ENCODE data around the gene KLF16.

The KLF16 gene

GRCh38 chr19:1861599-1862031, 1.8 kb downstream of the KLF16 start:
- Mint-ChIP-seq H3K9me3 (no peaks in the 10 kb centered on the region), H3K4me1 (peaks cover 20% of the 10 kb centered on the region), H3K36me3 (ENCODE audit: low read depth) (no peaks in the 10 kb centered on the region), H3K27ac (peak overlapping the region; percentile 7 to 69 (median 32)), H3K27me3 (ENCODE audit: low read depth) (peaks cover 10% of the 10 kb centered on the region), H3K4me3 (peak overlapping the region; percentile 85 to 91 (median 88))
- TF ChIP-seq, protein P1, sequence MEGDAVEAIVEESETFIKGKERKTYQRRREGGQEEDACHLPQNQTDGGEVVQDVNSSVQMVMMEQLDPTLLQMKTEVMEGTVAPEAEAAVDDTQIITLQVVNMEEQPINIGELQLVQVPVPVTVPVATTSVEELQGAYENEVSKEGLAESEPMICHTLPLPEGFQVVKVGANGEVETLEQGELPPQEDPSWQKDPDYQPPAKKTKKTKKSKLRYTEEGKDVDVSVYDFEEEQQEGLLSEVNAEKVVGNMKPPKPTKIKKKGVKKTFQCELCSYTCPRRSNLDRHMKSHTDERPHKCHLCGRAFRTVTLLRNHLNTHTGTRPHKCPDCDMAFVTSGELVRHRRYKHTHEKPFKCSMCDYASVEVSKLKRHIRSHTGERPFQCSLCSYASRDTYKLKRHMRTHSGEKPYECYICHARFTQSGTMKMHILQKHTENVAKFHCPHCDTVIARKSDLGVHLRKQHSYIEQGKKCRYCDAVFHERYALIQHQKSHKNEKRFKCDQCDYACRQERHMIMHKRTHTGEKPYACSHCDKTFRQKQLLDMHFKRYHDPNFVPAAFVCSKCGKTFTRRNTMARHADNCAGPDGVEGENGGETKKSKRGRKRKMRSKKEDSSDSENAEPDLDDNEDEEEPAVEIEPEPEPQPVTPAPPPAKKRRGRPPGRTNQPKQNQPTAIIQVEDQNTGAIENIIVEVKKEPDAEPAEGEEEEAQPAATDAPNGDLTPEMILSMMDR (IDR thresholded peaks at IDR 0.05; ENCODE audit: unreplicated experiment in 3 of 3) = no peak

DNA sequence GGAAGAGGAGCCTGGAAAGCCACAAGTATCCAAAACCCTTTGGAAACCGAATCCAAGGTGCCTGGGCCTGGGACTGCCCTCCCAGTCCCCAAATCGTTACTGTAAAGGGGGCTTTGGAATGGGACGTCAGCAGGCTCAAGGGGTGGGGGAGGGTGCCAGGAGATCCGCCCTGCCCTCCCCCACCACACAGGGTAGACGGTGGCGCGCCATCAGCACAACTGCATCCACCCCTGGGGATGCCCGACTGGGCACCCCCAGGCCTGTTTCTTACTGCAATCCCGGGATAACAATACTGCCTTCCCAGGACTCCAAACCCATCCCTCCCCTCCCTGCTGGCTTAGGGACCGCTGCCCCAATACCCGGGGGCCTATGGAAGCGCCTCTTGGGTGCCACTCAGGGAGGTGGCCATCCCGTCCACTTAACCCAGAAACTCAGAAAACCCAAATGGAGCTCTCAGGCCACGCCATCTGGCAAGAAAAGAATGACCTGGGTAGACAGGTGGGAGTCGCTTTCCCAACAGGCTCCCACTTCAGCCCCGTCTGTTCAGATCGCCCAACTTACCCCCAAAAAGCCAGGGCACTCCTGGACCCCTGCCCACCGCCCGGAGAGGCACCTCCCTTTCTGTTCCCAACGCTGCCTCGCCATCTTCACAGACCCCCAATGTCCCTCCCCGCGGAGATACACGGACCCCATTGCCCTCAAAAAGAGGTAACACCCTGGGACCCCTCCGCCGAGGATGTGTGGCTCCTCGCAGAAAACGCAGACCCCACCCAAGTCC, 2.4 kb downstream of the KLF16 start:
- TF ChIP-seq, protein P1 (IDR thresholded peaks at IDR 0.05; ENCODE audit: unreplicated experiment in 3 of 3) = no peak
- H3K27ac Mint-ChIP-seq = peak overlapping the region in 2 of 3 experiments; percentile 7 to 33
- peak overlapping the region; percentile 85 to 91 (median 88) for H3K4me3 Mint-ChIP-seq
- H3K9me3 Mint-ChIP-seq = no peaks in the 10 kb centered on the region
- H3K4me1 Mint-ChIP-seq = peaks cover 20% of the 10 kb centered on the region
- H3K27me3 Mint-ChIP-seq (ENCODE audit: low read depth) = peaks cover 10% of the 10 kb centered on the region
- no peaks in the 10 kb centered on the region for H3K36me3 Mint-ChIP-seq (ENCODE audit: low read depth)

DNA sequence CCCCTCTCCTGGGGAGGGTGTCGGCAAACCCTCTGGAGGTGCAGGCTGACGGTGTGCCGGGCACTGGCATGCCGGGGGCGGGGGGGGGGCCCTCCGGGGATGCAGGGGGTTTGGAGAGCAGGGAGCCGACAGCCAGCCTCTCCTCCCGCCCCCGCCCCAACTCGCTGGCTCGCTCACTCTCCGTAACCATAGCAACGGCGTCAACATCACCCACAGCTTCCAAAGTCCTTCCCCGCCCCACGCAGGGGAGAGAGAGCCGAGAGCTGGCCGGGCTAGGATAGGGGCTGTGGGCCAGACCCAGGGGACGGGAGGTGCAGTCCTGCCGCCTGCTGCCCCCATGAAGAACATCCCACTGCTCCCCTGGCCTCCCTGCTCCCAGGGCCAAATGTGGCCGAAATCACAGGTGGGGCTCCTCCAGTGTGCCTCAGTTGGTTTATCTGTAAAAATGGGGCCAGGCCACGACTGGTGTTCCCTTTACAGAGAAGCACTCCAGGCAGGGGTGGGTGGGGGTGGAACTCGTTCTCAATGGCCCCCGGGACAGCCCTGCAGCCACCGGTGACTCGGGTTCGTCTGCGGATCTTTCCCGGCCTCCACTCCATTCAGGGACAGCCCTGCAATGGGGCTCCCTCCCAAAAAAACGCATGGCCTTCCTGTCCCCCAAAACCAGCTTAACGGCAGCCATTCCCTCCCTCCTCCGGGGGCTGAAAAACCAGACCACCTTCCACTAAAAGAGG, 3.2 kb downstream of the KLF16 start:
- H3K36me3 Mint-ChIP-seq (ENCODE audit: low read depth) = no peaks in the 10 kb centered on the region
- peaks cover 10% of the 10 kb centered on the region for H3K27me3 Mint-ChIP-seq (ENCODE audit: low read depth)
- no peaks in the 10 kb centered on the region for H3K9me3 Mint-ChIP-seq
- peak overlapping the region; percentile 34 to 91 (median 88) for H3K4me3 Mint-ChIP-seq
- H3K27ac Mint-ChIP-seq = no peak overlapping the region
- TF ChIP-seq, protein P1 (IDR thresholded peaks at IDR 0.05; ENCODE audit: unreplicated experiment in 3 of 3) = no peak
- peaks cover 26% of the 10 kb centered on the region for H3K4me1 Mint-ChIP-seq

DNA sequence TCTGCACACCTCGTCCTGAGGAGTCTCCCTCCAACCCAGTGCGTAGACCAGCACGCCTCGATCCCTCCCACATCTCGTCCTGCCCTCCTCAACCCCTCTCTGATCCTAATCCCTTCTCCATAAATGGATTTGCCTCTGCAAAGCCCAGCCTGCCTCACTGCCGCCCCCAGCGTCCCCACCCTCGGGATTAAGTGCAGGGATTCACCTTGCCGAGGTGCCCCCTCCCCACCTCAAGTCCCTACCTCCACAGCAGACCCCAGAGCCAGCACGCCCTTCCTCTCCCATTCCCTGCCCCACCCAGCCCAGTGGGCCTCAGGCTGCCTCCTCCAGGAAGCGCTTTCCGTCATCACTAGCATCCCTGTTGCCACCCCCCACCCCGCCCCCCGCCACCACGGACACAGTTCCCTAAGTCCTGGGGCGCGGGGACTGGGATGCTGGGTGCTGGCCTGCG, 4.0 kb downstream of the KLF16 start:
- Mint-ChIP-seq H3K27ac (peak overlapping the region; percentile 6 to 89 (median 73)), H3K4me3 (peak overlapping the region; percentile 62 to 82 (median 76)), H3K36me3 (ENCODE audit: low read depth) (no peaks in the 10 kb centered on the region), H3K27me3 (ENCODE audit: low read depth) (peaks cover 10% of the 10 kb centered on the region), H3K4me1 (peaks cover 34% of the 10 kb centered on the region), H3K9me3 (no peaks in the 10 kb centered on the region)
- TF ChIP-seq, protein P1 (IDR thresholded peaks at IDR 0.05; ENCODE audit: unreplicated experiment in 3 of 3) = no peak

- H3K27ac Mint-ChIP-seq = peak overlapping the region in 1 of 3 experiments; percentile 25
- peaks cover 10% of the 10 kb centered on the region for H3K27me3 Mint-ChIP-seq (ENCODE audit: low read depth)
- no peaks in the 10 kb centered on the region for H3K36me3 Mint-ChIP-seq (ENCODE audit: low read depth)
- H3K9me3 Mint-ChIP-seq = no peaks in the 10 kb centered on the region
- TF ChIP-seq, protein P1 (IDR thresholded peaks at IDR 0.05; ENCODE audit: unreplicated experiment in 3 of 3) = no peak
- H3K4me3 Mint-ChIP-seq = peak overlapping the region; percentile 21 to 55 (median 31)
- peaks cover 35% of the 10 kb centered on the region for H3K4me1 Mint-ChIP-seq
Observed at GRCh38 chr19:1858412-1859081, 4.8 kb downstream of the KLF16 start.
